NCI-H748 (cell line): ENCODE results near the gene RDH16.
"Not testable (repeated sequence)": the region's sequence is repeated elsewhere in the genome, so short reads cannot be mapped to it uniquely, and the experiment has no call there.

ENCODE experiments used
- DNase-seq: peaks from one replicate; lab custom pipeline; 2025; ENCODE audit not compliant: unreplicated experiment; lab: John Stamatoyannopoulos, UW

Gene RDH16

GRCh38 chr12:56954958-56955355 lies 2.5 kb downstream of the RDH16 start:
- DNase-seq, result no peak

- DNase-seq, result no peak
Observed at GRCh38 chr12:56954057-56954957, 3.1 kb downstream of the RDH16 start.

GRCh38 chr12:56953314-56953713 lies 4.1 kb downstream of the RDH16 start:
- no peak for DNase-seq

GRCh38 chr12:56951582-56952339 lies 5.6 kb downstream of the RDH16 start:
- DNase-seq, result no peak

GRCh38 chr12:56948881-56949280 lies 8.5 kb downstream of the RDH16 start:
- no peak for DNase-seq

GRCh38 chr12:56948457-56948777 lies 9.0 kb downstream of the RDH16 start:
- DNase-seq, result no peak

GRCh38 chr12:56947633-56948456 lies 9.6 kb downstream of the RDH16 start:
- no peak for DNase-seq

- DNase-seq, result no peak
Observed at GRCh38 chr12:56943878-56944277, 13.5 kb downstream of the RDH16 start.

- not testable (repeated sequence) for DNase-seq
Observed at GRCh38 chr12:56943374-56943773, 14.0 kb downstream of the RDH16 start.

GRCh38 chr12:56941299-56942017 lies 15.9 kb downstream of the RDH16 start:
- no peak for DNase-seq

GRCh38 chr12:56940942-56941298 lies 16.5 kb downstream of the RDH16 start:
- not testable (repeated sequence) for DNase-seq

- DNase-seq, result no peak
Observed at GRCh38 chr12:56935752-56936151, 21.7 kb downstream of the RDH16 start.

GRCh38 chr12:56935157-56935556 lies 22.3 kb downstream of the RDH16 start:
- DNase-seq, result no peak

GRCh38 chr12:56933826-56934625 lies 23.4 kb downstream of the RDH16 start, which contains the start of gene SDR9C7:
TSS of gene SDR9C7 (minus strand) at chr12:56934408. CDS start at chr12:56934261, 147 bp downstream.
- no peak for DNase-seq

GRCh38 chr12:56932867-56933266 lies 24.5 kb downstream of the RDH16 start:
- no peak for DNase-seq

GRCh38 chr12:56932146-56932545 lies 25.3 kb downstream of the RDH16 start:
- DNase-seq, result no peak

GRCh38 chr12:56931474-56931978 lies 25.9 kb downstream of the RDH16 start:
- no peak for DNase-seq

GRCh38 chr12:56930241-56930640 lies 27.2 kb downstream of the RDH16 start:
- no peak for DNase-seq

GRCh38 chr12:56929780-56930179 lies 27.6 kb downstream of the RDH16 start:
- no peak for DNase-seq

GRCh38 chr12:56928262-56928661 lies 29.1 kb downstream of the RDH16 start:
- no peak for DNase-seq
